Activated CD8-positive, alpha-beta T cell treated with anti-CD3 and anti-CD28 coated beads for 36 hours (primary cell): ENCODE results near the gene SPDYE4. TPM values are rescaled to one million over a fixed set of nuclear protein-coding genes. Genes with fewer than 3 reads are reported as not detected.

Experiments
- ATAC-seq: fragments of 200-7000 bp; cut with Tn5 transposase; one replicate; pipeline ENCODE4 v1.10.0; 2021; ENCODE audit warnings: mild to moderate bottlenecking, moderate library complexity
- CTCF ChIA-PET: fragments of 350-600 bp; sonication (Branson Sonifier 250); formaldehyde crosslinking; loops from one replicate; lab custom pipeline; 2021; ENCODE audit warnings: antibody characterized with exemption; lab: Charles Lee
- POLR2A ChIA-PET: fragments of 350-600 bp; sonication (Branson Sonifier 250); formaldehyde crosslinking; loops from one replicate; lab custom pipeline; 2021; ENCODE audit warnings: antibody characterized with exemption; lab: Charles Lee
- DNase-seq: peaks from one replicate; pipeline ENCODE4 v3.0.0-alpha.2; 2020
- H3K27ac Mint-ChIP-seq: one replicate; pipeline ENCODE4 v1.8.0; 2021; ENCODE audit warnings: mild to moderate bottlenecking, mixed read lengths
- H3K27me3 Mint-ChIP-seq: one replicate; pipeline ENCODE4 v1.8.0; 2021; ENCODE audit warnings: mixed read lengths
- H3K36me3 Mint-ChIP-seq: one replicate; pipeline ENCODE4 v1.8.0; 2021; ENCODE audit warnings: low read depth, mixed read lengths
- H3K4me1 Mint-ChIP-seq: one replicate; pipeline ENCODE4 v1.8.0; 2021; ENCODE audit warnings: low read depth, mixed read lengths
- H3K4me3 Mint-ChIP-seq: one replicate; pipeline ENCODE4 v1.8.0; 2021; ENCODE audit warnings: mild to moderate bottlenecking, moderate library complexity, mixed read lengths
- H3K9me3 Mint-ChIP-seq: one replicate; pipeline ENCODE4 v1.8.0; 2021; ENCODE audit warnings: mixed read lengths
- intact Hi-C: fragments of 100-400 bp; cut with micrococcal nuclease; formaldehyde crosslinking; loops from one replicate; pipeline ENCODE4 v1.10.0; 2022
- total RNA-seq, 2 experiments: library from RNA; stranded (reverse); gene quantifications; one replicate each; pipeline ENCODE4 v1.2.3, GENCODE V29; 2021
- TF ChIP-seq, protein P1 (sequence below): fragments of 200-600 bp; IDR thresholded peaks from one replicate; pipeline ENCODE4 v1.8.0; 2022; ENCODE audit warnings: antibody characterized with exemption, mild to moderate bottlenecking

SPDYE4 gene
- total RNA-seq, 2 experiments from 2014 or later, result not detected

DNA sequence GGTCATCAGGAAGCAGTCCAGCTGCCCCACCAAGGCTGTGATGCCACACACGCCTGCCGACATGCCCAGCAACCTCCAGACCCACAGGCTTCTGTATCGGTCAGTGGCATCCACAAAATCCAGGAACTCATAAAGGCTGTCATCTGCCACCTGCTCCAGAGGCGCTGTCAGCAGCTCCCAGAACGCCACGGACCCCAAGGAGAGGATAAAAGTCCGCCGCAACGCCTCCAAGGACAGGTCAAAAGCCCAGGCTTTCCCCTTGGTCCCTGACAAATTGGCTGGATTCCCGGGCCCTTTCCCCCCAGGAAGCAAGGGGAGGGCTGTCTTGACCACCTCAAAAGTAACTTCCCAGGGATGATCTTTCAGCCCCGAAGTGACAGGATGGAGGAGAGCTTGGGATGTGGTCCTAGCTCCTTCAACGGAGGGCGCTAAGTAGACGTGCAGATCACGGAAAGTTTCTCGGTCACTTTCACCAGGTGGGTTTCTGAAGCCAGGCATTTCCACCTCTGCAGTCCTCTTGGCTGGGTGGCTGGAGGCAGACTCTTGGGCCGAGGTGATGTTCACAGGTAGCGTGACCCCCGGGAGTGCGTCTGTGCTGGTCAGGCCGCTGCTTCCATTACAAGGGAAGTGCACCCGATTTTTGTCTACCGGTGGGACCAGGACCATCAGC is 40.0 kb upstream of the SPDYE4 start:
- H3K27me3 Mint-ChIP-seq, result no peaks in the 10 kb centered on the region
- POLR2A ChIA-PET, result no interaction called here
- ATAC-seq, result no peak

DNA sequence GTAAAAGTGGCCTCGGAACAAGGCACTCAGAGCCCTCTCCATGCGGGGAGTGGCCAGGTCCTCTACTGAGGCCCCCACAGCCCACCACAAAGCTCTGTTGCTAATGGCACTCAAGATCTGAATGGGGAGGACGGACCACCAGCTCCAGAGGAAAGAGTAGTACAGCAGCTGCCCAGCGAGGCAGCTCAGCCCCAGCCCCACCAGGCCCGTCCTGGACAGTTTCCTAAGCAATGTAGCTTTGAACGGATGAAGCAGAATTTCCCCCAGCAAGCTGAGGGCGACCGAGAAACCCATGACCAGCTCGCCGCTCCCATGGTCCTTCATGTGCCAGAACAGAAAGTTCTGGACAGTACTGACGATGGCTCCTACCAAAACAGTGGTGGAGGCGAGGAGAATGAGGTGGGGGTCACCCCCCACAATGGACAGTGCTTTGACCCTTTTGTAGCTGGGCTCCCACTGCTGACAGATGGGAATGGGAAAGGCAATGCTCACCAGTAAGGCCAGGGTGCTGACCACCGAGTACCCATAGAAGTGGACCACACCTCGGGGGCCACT is 39.4 kb upstream of the SPDYE4 start:
- DNase-seq (no peak), ATAC-seq (no peak)
- Mint-ChIP-seq H3K27ac (no peak overlapping the region), H3K4me1 (no peaks in the 10 kb centered on the region), H3K4me3 (no peak overlapping the region), H3K9me3 (no peaks in the 10 kb centered on the region), H3K27me3 (no peaks in the 10 kb centered on the region), H3K36me3 (no peaks in the 10 kb centered on the region)
- POLR2A ChIA-PET, result no interaction called here
- intact Hi-C loops, result no loop called here
- TF ChIP-seq, protein P1, sequence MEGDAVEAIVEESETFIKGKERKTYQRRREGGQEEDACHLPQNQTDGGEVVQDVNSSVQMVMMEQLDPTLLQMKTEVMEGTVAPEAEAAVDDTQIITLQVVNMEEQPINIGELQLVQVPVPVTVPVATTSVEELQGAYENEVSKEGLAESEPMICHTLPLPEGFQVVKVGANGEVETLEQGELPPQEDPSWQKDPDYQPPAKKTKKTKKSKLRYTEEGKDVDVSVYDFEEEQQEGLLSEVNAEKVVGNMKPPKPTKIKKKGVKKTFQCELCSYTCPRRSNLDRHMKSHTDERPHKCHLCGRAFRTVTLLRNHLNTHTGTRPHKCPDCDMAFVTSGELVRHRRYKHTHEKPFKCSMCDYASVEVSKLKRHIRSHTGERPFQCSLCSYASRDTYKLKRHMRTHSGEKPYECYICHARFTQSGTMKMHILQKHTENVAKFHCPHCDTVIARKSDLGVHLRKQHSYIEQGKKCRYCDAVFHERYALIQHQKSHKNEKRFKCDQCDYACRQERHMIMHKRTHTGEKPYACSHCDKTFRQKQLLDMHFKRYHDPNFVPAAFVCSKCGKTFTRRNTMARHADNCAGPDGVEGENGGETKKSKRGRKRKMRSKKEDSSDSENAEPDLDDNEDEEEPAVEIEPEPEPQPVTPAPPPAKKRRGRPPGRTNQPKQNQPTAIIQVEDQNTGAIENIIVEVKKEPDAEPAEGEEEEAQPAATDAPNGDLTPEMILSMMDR, result no peak
- CTCF ChIA-PET, result interaction anchor here (1.9 to 4.0 kb wide), 4 partner anchors 12 to 200 kb away, joined by 6 to 20 read pairs (median 10); no protein-coding TSS in a partner anchor

More for the DNA sequence above, 40.0 kb upstream of the SPDYE4 start:
- H3K36me3 Mint-ChIP-seq, result no peaks in the 10 kb centered on the region
- TF ChIP-seq, protein P1, result no peak
- no peaks in the 10 kb centered on the region for H3K4me1 Mint-ChIP-seq
- DNase-seq, result no peak
- intact Hi-C loops, result no loop called here
- CTCF ChIA-PET, result interaction anchor here (1.9 to 4.0 kb wide), 4 partner anchors 13 to 200 kb away, joined by 6 to 20 read pairs (median 10); no protein-coding TSS in a partner anchor
- H3K4me3 Mint-ChIP-seq, result no peak overlapping the region
- no peaks in the 10 kb centered on the region for H3K9me3 Mint-ChIP-seq
- H3K27ac Mint-ChIP-seq, result no peak overlapping the region

GRCh38 chr17:8794636-8795035 is 36.3 kb upstream of the SPDYE4 start:
- Mint-ChIP-seq H3K9me3 (peaks cover 9% of the 10 kb centered on the region), H3K36me3 (no peaks in the 10 kb centered on the region), H3K4me1 (no peaks in the 10 kb centered on the region), H3K4me3 (no peak overlapping the region), H3K27ac (no peak overlapping the region), H3K27me3 (no peaks in the 10 kb centered on the region)
- intact Hi-C loops, result no loop called here
- ATAC-seq (no peak), DNase-seq (no peak)
- TF ChIP-seq, protein P1, result no peak
- ChIA-PET POLR2A (no interaction called here), CTCF (interaction anchor here (1.9 to 2.1 kb wide), 2 partner anchors 9 to 38 kb away, joined by 5 to 11 read pairs; no protein-coding TSS in a partner anchor)

DNA sequence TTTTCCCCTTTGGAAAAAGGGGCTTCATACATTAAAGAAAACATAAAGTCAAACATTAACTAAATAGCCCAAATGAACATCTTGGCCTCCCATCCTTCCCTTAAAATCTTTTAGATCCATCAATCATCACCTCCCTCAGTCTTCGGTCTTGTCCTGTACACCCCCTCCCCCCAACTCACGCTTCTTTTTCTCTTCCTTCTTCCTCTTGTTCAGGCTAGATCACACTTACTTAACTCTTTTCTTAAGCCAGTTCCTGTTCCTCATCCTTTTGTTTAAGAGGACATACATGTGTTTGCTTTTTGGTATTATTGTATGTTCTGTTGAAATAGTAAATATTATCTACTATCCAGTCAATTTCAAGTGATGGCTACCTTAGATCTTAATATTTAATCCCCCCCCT is 35.3 kb upstream of the SPDYE4 start:
- Mint-ChIP-seq H3K27me3 (no peaks in the 10 kb centered on the region), H3K9me3 (peaks cover 9% of the 10 kb centered on the region), H3K36me3 (no peaks in the 10 kb centered on the region), H3K27ac (no peak overlapping the region), H3K4me1 (no peaks in the 10 kb centered on the region), H3K4me3 (no peak overlapping the region)
- ATAC-seq (no peak), DNase-seq (no peak)
- intact Hi-C loops, result no loop called here
- ChIA-PET CTCF (no interaction called here), POLR2A (interaction anchor here (0.8 kb wide), 1 partner anchor 256 kb away, joined by 3 read pairs; no protein-coding TSS in a partner anchor)
- TF ChIP-seq, protein P1, result no peak

GRCh38 chr17:8792646-8793045 is 34.3 kb upstream of the SPDYE4 start:
- ATAC-seq (no peak), DNase-seq (no peak)
- no peaks in the 10 kb centered on the region for H3K4me1 Mint-ChIP-seq
- intact Hi-C loops, result no loop called here
- no peak overlapping the region for H3K4me3 Mint-ChIP-seq
- no peaks in the 10 kb centered on the region for H3K27me3 Mint-ChIP-seq
- no peaks in the 10 kb centered on the region for H3K36me3 Mint-ChIP-seq
- TF ChIP-seq, protein P1, result no peak
- H3K27ac Mint-ChIP-seq, result no peak overlapping the region
- H3K9me3 Mint-ChIP-seq, result peaks cover 9% of the 10 kb centered on the region
- CTCF ChIA-PET, result no interaction called here
- POLR2A ChIA-PET, result interaction anchor here (0.5 kb wide), 1 partner anchor 407 kb away, joined by 3 read pairs; no protein-coding TSS in a partner anchor
